GM20000 (cell line): ENCODE data around the gene SLC22A8.

Source experiments
- DNase-seq: peaks from one replicate; pipeline ENCODE4 v3.0.0; 2012; ENCODE audit warnings: low spot score
- CTCF ChIP-seq: IDR thresholded peaks from 2 replicates; pipeline ENCODE4 v1.5.1; 2012; ENCODE audit warnings: mild to moderate bottlenecking, control low read depth; ENCODE audit errors: extremely low read depth, missing control alignments

The SLC22A8 gene

GRCh38 chr11:63007920-63008319 lies 7.7 kb downstream of the SLC22A8 start:
- DNase-seq: no peak
- TF ChIP-seq CTCF: no peak

GRCh38 chr11:63001456-63001855 lies 14.2 kb downstream of the SLC22A8 start:
- TF ChIP-seq CTCF: no peak

GRCh38 chr11:62999649-63000048 lies 16.0 kb downstream of the SLC22A8 start:
- TF ChIP-seq CTCF: no peak
- DNase-seq: no peak

More at GRCh38 chr11:63001456-63001855, 14.2 kb downstream of the SLC22A8 start:
- DNase-seq: no peak

GRCh38 chr11:62999156-62999555 lies 16.5 kb downstream of the SLC22A8 start:
- no peak for TF ChIP-seq CTCF
- no peak for DNase-seq

- no peak for DNase-seq
- no peak for TF ChIP-seq CTCF
Measured at GRCh38 chr11:62996271-62996670, 19.4 kb downstream of the SLC22A8 start.

- no peak for TF ChIP-seq CTCF
Measured at GRCh38 chr11:62994775-62995174, 20.9 kb downstream of the SLC22A8 start.

GRCh38 chr11:62988276-62988675 lies 27.4 kb downstream of the SLC22A8 start:
- no peak for DNase-seq
- no peak for TF ChIP-seq CTCF

More at GRCh38 chr11:62994775-62995174, 20.9 kb downstream of the SLC22A8 start:
- DNase-seq: no peak
